Stimulated activated CD4-positive, alpha-beta T cell treated with anti-CD3 and anti-CD28 coated beads, TNF-alpha, amount 100 ng/mL, for 4 hours (primary cell): Measurements from ENCODE around the gene BBIP1.
A peak's percentile ranks its signal among the peaks of the same experiment; 100 is the strongest.
"Not testable (repeated sequence)": the region's sequence is repeated elsewhere in the genome, so short reads cannot be mapped to it uniquely, and the experiment has no call there.

Source experiments
- DNase-seq, 3 experiments: peaks; one replicate each; pipeline ENCODE4 v3.0.0-alpha.2; 2020; ENCODE audit warnings: low read depth in 3 of 3

BBIP1 gene

GRCh38 chr10:110885932-110886674 is 32.9 kb downstream of the BBIP1 start:
- DNase-seq = no peak

GRCh38 chr10:110883924-110884323 is 35.1 kb downstream of the BBIP1 start:
- no peak for DNase-seq

- no peak for DNase-seq
Measured at GRCh38 chr10:110881905-110882304, 37.1 kb downstream of the BBIP1 start.

- no peak for DNase-seq
Measured at GRCh38 chr10:110881247-110881646, 37.7 kb downstream of the BBIP1 start.

GRCh38 chr10:110880012-110880411 is 39.0 kb downstream of the BBIP1 start:
- no peak for DNase-seq

GRCh38 chr10:110876788-110877187 is 42.2 kb downstream of the BBIP1 start:
- DNase-seq = no peak

GRCh38 chr10:110876000-110876399 is 43.0 kb downstream of the BBIP1 start:
- DNase-seq = no peak

GRCh38 chr10:110873951-110874350 is 45.0 kb downstream of the BBIP1 start:
- no peak for DNase-seq

GRCh38 chr10:110872984-110873923 is 45.7 kb downstream of the BBIP1 start:
- DNase-seq = no peak

- DNase-seq = peak; percentile 52 to 63 (median 59)
Measured at GRCh38 chr10:110872145-110872983, 46.6 kb downstream of the BBIP1 start.

- peak; percentile 84 to 92 (median 90) for DNase-seq
Measured at GRCh38 chr10:110871298-110872084, 47.5 kb downstream of the BBIP1 start, which contains the start of gene PDCD4. PDCD4 (plus strand) TSS chr10:110871928; CDS start chr10:110876028, 4,100 bp downstream.

GRCh38 chr10:110870823-110871297 is 48.1 kb downstream of the BBIP1 start:
- DNase-seq = no peak

GRCh38 chr10:110868981-110869380 is 50.0 kb downstream of the BBIP1 start:
- no peak for DNase-seq

GRCh38 chr10:110867807-110868465 is 51.0 kb downstream of the BBIP1 start:
- DNase-seq = no peak

GRCh38 chr10:110867011-110867806 is 51.8 kb downstream of the BBIP1 start:
- not testable (repeated sequence) for DNase-seq

- DNase-seq = no peak
Measured at GRCh38 chr10:110865809-110866482, 53.0 kb downstream of the BBIP1 start.

- no peak for DNase-seq
Measured at GRCh38 chr10:110865186-110865808, 53.7 kb downstream of the BBIP1 start.

- peak in 1 of 3 experiments; percentile 35 for DNase-seq
Measured at GRCh38 chr10:110864662-110865140, 54.3 kb downstream of the BBIP1 start.
